GM12875 (cell line): ENCODE results near the gene ZBTB7B.

ENCODE experiments used
- H3K4me3 ChIP-seq: one replicate; pipeline ENCODE4 v1.5.1; 2011; ENCODE audit warnings: low read depth, low read length, control low read depth
- TF ChIP-seq, protein P1 (sequence below): IDR thresholded peaks from 2 replicates; pipeline ENCODE4 v1.5.1; 2011; ENCODE audit warnings: low read depth, mild to moderate bottlenecking, control low read depth, inconsistent platforms, low read length, moderate library complexity, borderline replicate concordance; ENCODE audit not compliant: insufficient read depth

The ZBTB7B gene

DNA sequence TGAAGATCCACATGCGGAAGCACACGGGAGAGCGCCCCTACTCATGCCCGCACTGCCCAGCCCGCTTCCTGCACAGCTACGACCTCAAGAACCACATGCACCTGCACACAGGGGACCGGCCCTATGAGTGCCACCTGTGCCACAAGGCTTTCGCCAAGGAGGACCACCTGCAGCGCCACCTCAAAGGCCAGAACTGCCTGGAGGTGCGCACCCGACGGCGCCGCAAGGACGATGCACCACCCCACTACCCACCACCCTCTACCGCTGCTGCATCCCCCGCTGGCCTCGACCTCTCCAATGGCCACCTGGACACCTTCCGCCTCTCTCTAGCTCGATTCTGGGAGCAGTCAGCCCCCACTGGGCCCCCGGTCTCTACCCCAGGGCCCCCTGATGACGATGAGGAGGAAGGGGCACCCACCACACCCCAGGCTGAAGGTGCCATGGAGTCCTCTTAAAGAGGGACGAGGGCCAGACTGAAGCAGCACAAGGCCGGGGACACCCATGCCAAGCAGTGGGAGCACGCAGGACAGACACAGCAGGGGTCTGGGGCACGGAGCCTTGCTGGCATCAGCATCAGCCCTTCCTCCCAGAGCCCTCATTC lies 13.7 kb downstream of the ZBTB7B start:
- TF ChIP-seq, protein P1, sequence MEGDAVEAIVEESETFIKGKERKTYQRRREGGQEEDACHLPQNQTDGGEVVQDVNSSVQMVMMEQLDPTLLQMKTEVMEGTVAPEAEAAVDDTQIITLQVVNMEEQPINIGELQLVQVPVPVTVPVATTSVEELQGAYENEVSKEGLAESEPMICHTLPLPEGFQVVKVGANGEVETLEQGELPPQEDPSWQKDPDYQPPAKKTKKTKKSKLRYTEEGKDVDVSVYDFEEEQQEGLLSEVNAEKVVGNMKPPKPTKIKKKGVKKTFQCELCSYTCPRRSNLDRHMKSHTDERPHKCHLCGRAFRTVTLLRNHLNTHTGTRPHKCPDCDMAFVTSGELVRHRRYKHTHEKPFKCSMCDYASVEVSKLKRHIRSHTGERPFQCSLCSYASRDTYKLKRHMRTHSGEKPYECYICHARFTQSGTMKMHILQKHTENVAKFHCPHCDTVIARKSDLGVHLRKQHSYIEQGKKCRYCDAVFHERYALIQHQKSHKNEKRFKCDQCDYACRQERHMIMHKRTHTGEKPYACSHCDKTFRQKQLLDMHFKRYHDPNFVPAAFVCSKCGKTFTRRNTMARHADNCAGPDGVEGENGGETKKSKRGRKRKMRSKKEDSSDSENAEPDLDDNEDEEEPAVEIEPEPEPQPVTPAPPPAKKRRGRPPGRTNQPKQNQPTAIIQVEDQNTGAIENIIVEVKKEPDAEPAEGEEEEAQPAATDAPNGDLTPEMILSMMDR = no peak
- no peak overlapping the region for H3K4me3 ChIP-seq

DNA sequence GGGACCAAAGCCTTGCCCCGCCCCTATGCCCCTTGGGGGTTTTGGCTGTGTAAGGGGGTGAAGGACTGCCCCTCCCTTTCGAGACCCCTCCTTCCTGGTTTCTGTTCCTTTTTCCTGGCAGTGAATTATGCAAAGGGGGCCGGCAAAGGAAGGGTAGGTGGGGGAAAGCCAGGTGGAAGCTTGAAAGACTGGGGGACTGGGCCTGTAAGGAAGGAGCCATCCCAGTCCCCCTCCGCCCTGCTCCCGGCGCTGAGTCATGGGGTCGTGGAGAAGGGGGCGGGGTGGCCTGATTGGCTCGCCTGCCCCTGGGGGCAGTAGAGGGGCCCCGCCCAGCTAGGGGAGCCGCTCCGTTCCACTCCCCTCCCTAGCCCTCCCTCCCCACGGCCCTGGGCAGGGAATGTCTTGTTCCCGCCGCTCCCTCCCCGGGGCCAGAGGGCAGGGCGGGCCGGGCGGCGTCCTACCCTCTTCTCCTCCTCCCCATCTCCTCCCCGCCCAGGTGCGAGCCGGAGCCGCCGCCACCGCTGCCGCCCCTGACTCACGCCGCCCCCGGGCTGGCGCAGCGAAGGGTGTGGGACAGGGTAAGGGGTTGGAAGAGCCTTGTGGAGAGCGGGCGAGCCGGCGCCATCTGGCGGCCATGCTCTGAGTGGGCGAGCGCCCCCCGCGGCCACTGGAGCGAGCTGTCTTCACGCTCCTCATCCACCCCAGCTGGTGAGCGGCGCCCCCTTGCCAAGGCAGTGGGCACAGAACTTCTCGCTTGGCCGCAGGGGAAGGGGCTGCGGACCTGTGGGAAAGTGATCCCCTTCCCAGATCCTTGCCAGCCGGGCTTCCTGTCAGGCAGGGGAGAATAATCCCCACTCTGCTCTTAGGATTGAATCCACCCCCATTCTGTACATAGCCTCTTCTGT lies 14.7 kb downstream of the ZBTB7B start:
- H3K4me3 ChIP-seq = peak overlapping the region; percentile 36
- TF ChIP-seq, protein P1 = peak; percentile 100

DNA sequence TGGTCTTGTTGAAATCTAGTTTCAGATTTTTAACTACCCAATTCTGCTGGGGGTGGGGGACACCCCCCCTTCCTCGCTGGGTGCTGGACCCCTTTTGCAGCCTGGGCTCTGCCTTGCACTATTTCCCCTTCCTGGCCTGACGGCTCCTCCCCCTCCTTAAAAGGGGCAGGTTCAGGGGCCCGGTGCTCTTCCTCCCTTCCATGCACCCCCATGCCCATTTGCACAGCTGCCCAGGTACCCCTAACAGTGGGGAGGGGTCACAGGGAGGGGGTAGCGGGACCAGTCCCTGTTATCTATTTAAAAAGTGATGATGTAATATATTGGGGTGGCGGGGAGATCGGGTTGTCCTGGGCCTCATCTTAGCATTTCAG lies 15.3 kb downstream of the ZBTB7B start:
- peak overlapping the region; percentile 1 for H3K4me3 ChIP-seq
- TF ChIP-seq, protein P1 = no peak

DNA sequence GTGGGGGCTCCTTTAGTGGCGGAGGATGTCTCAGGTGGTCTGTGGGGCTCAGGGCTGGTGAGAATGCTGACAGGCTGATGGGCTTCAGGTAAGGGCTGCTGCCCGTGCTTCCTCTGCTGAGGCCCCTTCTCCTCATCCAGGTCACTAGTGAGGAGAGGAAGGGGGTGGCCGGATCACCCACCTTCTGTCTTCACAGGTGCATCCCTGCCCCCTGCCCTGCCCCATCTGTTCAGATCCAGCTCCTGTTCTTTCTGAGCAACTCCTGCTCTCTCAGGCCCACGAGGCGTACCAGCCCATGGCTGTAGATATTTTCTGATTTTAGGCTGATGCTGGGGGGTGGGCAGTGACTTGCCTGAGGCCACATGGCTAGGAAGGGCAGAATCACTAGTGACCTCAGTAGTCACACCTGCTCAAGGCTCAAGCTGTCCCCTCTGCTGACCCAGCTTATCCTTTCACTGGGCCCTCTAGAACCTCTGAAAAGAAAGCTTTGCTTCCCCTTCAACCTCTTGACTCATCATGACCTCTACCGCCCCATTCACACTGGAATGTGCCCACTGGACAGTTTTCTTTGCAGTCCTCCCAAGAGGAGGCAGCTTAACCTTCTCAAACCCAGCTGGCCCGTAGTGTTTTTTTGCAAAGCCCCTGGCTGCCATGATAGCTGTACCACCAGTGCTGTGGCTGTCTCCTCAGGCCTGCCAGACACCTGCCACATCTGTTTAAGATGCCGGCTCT lies 16.2 kb downstream of the ZBTB7B start:
- TF ChIP-seq, protein P1 = no peak
- H3K4me3 ChIP-seq = no peak overlapping the region

DNA sequence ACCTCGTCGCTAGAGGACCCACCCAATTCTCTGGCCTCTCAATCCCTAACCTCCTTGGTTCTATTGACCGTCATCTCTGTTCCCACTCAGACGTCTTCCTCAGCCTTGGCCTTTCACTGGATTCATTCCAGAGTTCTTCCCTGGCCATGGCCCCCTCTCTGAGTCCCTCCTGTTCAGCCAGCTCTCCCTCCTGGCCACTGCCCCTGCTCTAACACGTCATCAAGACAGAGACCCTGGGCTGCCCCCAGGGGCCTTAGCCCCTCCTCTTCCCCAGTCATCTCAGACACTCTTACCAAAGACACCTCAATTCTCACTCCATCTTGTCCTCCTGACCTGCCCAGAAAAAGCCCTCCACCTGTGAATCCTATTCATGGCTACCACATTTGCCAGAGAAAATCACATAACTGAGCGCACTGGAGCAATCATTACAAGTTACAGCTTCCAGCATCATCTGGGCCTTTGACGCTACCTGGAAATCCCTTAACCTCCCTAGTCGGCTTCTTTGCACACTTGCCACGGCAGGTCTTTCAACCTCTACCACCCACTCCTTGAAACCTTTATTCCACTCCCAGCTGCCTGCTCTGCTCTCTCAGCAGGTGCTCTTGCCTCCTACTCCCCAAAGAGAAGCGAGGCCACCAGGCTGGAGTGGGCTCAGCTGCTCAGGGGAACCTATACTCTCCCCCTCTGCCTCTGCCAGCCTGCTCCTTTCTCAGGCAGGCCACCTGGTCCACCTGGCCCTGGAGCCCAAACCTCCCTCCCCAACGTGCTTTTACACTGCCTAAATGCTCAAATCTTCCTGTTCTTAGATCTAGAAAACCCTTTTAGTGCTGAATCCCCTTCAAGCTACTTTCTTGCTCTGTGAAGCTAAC lies 17.0 kb downstream of the ZBTB7B start:
- TF ChIP-seq, protein P1 = no peak
- no peak overlapping the region for H3K4me3 ChIP-seq

DNA sequence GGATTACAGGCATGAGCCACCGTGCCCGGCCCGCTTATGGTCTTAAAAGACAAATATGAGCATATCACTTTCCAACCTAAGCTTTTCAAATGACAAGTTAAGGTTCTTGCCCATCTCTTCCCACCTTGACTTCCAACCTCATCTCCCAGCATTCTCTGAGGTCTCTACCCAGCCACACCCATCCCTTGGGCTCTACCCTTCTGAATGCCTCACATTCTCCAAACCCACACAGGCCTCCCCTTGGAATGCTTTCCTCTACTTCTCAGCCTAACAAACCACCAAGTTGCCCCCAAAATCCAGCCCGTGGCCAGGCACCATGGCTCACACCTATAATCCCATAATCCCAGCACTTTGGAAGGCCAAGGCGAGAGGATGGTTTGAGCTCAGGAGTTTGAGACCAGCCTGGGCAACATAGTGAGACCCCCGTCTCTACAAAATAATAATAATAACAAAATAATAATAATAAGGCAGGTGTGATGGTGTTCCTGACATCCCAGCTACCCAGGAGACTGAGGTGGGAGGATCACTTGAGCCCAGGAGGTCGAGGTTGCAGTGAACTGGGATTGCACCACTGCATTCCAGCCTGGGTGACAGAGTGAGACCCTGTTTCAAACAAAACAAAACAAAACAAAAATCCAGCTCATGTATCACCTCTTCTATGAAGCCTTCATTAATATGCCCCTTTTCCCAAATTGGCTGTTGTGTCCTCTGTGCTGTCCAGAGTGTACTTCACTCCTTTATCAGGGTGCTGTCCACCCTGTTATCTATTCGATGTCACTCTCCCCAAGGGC lies 19.7 kb downstream of the ZBTB7B start:
- no peak overlapping the region for H3K4me3 ChIP-seq
- TF ChIP-seq, protein P1 = no peak
